ENCODE results near the gene NCAM1. TPM values are rescaled to one million over a fixed set of nuclear protein-coding genes. Genes with fewer than 3 reads are reported as not detected.

NCAM1 gene
- total RNA-seq, 1 donor from 2014 or later, result 3.3 TPM

DNA sequence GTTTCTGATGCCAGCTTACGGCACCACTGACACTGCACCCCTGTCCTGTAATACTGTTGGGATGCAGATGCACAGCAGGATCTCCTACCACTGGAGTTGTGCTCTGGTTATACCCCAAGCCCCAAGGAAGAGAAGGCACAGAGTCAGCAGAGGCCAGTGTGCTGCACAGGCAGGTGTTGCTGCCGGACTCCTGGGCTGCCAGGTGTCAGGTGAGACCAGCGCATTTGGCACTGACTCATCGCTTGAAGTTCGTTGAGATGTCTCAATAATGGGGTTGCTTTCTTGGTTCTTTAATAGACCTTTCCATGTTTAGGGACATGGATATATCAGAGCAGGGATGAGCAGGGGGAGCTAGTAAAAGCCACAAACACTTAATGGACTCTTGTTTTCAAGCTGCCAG lies 277.5 kb downstream of the NCAM1 start:
- TF ChIP-seq, protein P1, sequence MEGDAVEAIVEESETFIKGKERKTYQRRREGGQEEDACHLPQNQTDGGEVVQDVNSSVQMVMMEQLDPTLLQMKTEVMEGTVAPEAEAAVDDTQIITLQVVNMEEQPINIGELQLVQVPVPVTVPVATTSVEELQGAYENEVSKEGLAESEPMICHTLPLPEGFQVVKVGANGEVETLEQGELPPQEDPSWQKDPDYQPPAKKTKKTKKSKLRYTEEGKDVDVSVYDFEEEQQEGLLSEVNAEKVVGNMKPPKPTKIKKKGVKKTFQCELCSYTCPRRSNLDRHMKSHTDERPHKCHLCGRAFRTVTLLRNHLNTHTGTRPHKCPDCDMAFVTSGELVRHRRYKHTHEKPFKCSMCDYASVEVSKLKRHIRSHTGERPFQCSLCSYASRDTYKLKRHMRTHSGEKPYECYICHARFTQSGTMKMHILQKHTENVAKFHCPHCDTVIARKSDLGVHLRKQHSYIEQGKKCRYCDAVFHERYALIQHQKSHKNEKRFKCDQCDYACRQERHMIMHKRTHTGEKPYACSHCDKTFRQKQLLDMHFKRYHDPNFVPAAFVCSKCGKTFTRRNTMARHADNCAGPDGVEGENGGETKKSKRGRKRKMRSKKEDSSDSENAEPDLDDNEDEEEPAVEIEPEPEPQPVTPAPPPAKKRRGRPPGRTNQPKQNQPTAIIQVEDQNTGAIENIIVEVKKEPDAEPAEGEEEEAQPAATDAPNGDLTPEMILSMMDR (IDR thresholded peaks at IDR 0.05), result no peak
- H3K4me1 ChIP-seq, result no peaks in the 10 kb centered on the region
- no peak for DNase-seq (ENCODE audit: low spot score in 2 of 2)
- intact Hi-C loops (cut with DNase I), result no loop called here
- no peak overlapping the region for H3K27ac ChIP-seq
- no peaks in the 10 kb centered on the region for H3K9me3 ChIP-seq
- no peak overlapping the region for H3K4me3 ChIP-seq
- H3K27me3 ChIP-seq, result no peaks in the 10 kb centered on the region
- no peaks in the 10 kb centered on the region for H3K36me3 ChIP-seq

DNA sequence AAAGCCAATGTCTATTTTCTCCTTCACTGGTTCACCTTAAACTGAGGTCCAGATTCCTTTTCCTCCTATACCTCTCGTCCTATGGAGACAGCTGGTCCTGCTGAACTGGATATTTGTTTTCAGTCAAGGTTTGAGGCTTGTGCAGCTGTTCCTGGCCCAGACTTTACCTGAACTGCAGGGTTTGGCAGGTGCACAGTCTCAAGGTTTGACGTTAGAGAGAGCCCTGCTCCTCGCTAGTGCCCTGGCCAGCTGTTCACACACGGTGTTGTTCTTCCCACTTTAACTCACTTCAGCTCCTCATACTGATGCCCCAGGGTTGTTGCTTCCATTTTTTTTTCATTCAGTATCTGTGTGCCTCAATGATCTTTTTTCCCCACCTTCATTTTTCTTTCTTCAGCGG lies 279.2 kb downstream of the NCAM1 start:
- intact Hi-C loops (cut with DNase I), result no loop called here
- H3K27ac ChIP-seq, result no peak overlapping the region
- H3K4me1 ChIP-seq, result no peaks in the 10 kb centered on the region
- no peaks in the 10 kb centered on the region for H3K36me3 ChIP-seq
- TF ChIP-seq, protein P1 (IDR thresholded peaks at IDR 0.05), result no peak
- no peak for DNase-seq (ENCODE audit: low spot score in 2 of 2)
- H3K9me3 ChIP-seq, result no peaks in the 10 kb centered on the region
- no peaks in the 10 kb centered on the region for H3K27me3 ChIP-seq
- no peak overlapping the region for H3K4me3 ChIP-seq

DNA sequence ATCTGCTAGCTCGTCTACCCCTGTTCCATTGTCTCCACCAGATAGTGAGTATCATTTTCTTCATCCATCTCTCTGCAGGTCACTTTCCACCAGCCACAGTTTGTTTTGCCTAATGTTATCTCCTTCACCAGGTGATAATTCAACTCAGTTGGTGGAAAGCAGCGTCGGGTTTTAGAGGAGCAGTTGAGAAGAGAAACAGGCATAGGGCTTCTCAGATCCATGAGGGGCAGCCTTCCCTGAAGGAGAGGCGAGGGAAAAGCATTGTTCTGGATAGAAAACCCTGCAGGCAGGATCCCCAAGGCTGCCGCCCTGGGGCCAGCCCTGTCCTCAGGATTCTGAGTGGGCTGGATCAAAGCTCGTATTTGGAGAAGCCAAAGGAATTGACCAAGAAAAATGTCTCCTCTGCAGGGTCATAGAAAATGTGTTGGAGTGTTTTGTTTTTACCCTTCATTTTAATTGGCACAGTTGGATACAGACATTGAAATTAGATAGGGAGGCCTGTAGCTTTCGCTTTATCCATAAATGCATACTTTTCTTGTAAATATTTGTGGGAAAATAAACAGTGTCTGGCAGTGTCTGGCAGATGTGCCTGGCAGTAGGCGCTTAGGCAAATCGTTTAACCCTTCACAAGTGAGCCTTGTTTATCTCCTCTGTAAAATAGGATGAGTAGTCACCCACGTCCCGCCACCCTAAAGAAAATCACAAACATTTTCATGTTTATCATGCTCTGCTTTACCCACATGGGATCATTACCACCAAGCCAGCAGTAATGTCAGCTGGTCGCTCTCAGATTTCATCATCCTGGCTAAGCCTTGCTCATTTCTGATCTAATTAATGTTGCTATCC lies 279.8 kb downstream of the NCAM1 start:
- intact Hi-C loops (cut with DNase I), result no loop called here
- H3K9me3 ChIP-seq, result no peaks in the 10 kb centered on the region
- no peaks in the 10 kb centered on the region for H3K4me1 ChIP-seq
- no peaks in the 10 kb centered on the region for H3K27me3 ChIP-seq
- no peak overlapping the region for H3K27ac ChIP-seq
- DNase-seq (ENCODE audit: low spot score in 2 of 2), result no peak
- H3K4me3 ChIP-seq, result no peak overlapping the region
- H3K36me3 ChIP-seq, result no peaks in the 10 kb centered on the region
- TF ChIP-seq, protein P1 (IDR thresholded peaks at IDR 0.05), result no peak

DNA sequence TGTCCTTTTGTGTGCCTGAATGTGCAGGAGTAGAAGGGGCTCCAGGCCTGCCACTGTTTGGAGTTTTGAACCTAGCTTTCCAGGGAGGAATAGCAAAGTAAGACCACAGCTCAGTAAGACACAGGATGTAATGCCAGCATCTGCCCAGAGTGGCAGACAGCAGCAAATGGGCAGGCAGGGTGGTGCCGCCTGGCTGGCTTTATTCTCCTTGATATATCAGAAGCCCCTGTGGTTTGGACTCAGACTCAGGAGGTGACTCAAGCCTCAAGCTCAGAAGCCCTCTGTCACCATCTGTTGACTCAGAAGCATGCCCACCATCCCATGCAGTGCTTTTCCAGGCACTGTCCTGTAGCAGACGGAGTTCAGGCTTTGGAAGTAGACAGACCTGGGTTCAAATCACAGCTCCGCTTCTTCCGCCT lies 280.4 kb downstream of the NCAM1 start:
- no peak overlapping the region for H3K4me3 ChIP-seq
- TF ChIP-seq, protein P1 (IDR thresholded peaks at IDR 0.05), result no peak
- H3K27me3 ChIP-seq, result no peaks in the 10 kb centered on the region
- no peak for DNase-seq (ENCODE audit: low spot score in 2 of 2)
- intact Hi-C loops (cut with DNase I), result no loop called here
- H3K9me3 ChIP-seq, result no peaks in the 10 kb centered on the region
- H3K36me3 ChIP-seq, result no peaks in the 10 kb centered on the region
- no peaks in the 10 kb centered on the region for H3K4me1 ChIP-seq
- H3K27ac ChIP-seq, result no peak overlapping the region

DNA sequence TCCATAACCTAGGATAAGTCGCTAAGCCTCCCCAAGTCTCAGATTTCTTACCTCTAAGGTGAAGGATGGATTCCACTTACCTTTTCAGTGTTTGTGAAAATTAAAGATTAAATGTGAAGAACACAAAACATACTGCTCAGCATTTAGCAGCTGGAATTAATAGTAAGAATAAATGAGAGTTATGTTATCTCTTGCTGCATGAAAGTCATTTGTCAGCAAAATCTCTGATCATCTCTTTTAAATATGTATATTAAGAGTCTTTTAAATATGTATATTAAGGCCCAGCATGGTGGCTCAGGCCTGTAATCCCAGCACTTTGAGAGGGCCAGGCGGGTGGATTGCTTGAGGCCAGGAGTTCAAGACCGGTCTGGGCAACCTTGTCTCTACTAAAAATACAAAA lies 280.8 kb downstream of the NCAM1 start:
- TF ChIP-seq, protein P1 (IDR thresholded peaks at IDR 0.05), result no peak
- intact Hi-C loops (cut with DNase I), result no loop called here
- Histone ChIP-seq H3K4me1 (no peaks in the 10 kb centered on the region), H3K27ac (no peak overlapping the region), H3K4me3 (no peak overlapping the region), H3K36me3 (no peaks in the 10 kb centered on the region), H3K9me3 (no peaks in the 10 kb centered on the region), H3K27me3 (no peaks in the 10 kb centered on the region)
- DNase-seq (ENCODE audit: low spot score in 2 of 2), result no peak

All from ascending aorta (tissue), 2 donors.